PFSK-1 (cell line): Measurements from ENCODE around the gene IL22.

Source experiments
- FOXP2 ChIP-seq: optimal IDR thresholded peaks from 2 replicates; pipeline ENCODE3; 2011; ENCODE audit warnings: borderline replicate concordance, control low read depth, inconsistent platforms; ENCODE audit not compliant: insufficient read depth; ENCODE audit errors: extremely low read length, extremely low read depth
- POLR2AphosphoS5 ChIP-seq: IDR thresholded peaks from 2 replicates; pipeline ENCODE4 v1.6.1; 2012; ENCODE audit warnings: low read depth, mild to moderate bottlenecking, control low read depth, low read length, moderate library complexity
- REST ChIP-seq, 2 experiments: IDR thresholded peaks; 2 replicates each; pipeline versions ENCODE4 v1.6.1 to v1.8.0; 2011 to 2012; ENCODE audit warnings: low read depth in 2 of 2, low read length in 2 of 2, control low read depth in 1 of 2, inconsistent platforms in 1 of 2, mild to moderate bottlenecking in 1 of 2, moderate library complexity in 1 of 2; ENCODE audit not compliant: insufficient read depth in 1 of 2
- SIN3A ChIP-seq: IDR thresholded peaks from 2 replicates; pipeline ENCODE4 v1.6.1; 2012; ENCODE audit warnings: mild to moderate bottlenecking, low read length, moderate library complexity, borderline replicate concordance; ENCODE audit not compliant: insufficient read depth
- TAF1 ChIP-seq: IDR thresholded peaks from 2 replicates; pipeline ENCODE4 v1.6.1; 2012; ENCODE audit warnings: low read length, control low read depth, borderline replicate concordance; ENCODE audit not compliant: insufficient read depth

- TF ChIP-seq SIN3A (peak; percentile 79; the same call in 1 of the 2 replicates), REST (IDR thresholded peaks at IDR 0.05; ENCODE audit: insufficient read depth in 1 of 2, low read depth in 2 of 2, low read length in 2 of 2) (no peak; a peak in 1 of 4 replicates), TAF1 (0 out of 2 replicates have a peak, but pooled peaks have one; percentile 45), POLR2AphosphoS5 (0 out of 2 replicates have a peak, but pooled peaks have one; percentile 23), FOXP2 (no peak)
Measured at GRCh38 chr12:68240079-68240478, 13.3 kb downstream of the IL22 start.
